ENCODE results near the gene TRPM2. TPM values are rescaled to one million over a fixed set of nuclear protein-coding genes. Genes with fewer than 3 reads are reported as not detected.
A peak's percentile ranks its signal among the peaks of the same experiment; 100 is the strongest.

Gene TRPM2
- total and polyA plus RNA-seq, 2 of the 13 experiments (the other 11 are each of a cell fraction or from before 2014, with no cell fraction given) = 0.07 to 0.20 TPM

DNA sequence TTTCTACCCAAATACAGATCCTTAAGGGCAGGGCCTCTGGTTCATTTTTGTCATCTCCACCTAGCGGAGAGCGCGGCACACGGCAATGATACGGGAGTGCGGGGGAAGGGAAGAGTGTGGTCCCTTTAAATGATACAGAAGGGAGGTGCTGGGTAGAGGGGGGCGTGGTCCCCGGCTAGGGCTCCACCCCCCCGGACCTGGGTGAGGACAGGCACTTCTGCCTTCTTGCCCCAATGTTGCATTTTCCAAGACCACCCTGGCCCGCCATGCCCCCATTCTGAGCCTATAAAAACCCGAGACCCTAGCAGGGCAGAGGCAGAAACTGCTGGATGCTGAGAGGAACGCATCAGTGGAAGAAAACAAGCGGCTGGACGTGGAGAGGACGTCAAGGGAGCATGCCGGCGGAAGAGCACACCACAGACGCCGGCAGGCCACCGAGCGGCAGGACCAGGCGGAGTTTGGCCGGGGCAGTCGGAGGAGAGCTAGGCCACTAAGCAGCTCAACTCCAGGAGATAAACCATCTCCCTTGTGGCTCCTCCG, 131.9 kb downstream of the TRPM2 start (continued):
- TF ChIP-seq TMF1 (CRISPR knock-in tag; IDR thresholded peaks at IDR 0.05; ENCODE audit: low read depth) = no peak
- no peak for TF ChIP-seq ZNF780A (CRISPR knock-in tag; IDR thresholded peaks at IDR 0.05)
- TF ChIP-seq GABPA (IDR thresholded peaks at IDR 0.05; ENCODE audit: low read depth, low read length) = no peak
- peak; percentile 42; the same call in 1 of the 2 replicates for TF ChIP-seq GABPA (CRISPR knock-in tag; IDR thresholded peaks at IDR 0.05; ENCODE audit: low read depth)
- TF ChIP-seq ZBTB38 (CRISPR knock-in tag; IDR thresholded peaks at IDR 0.05) = peak; percentile 99
- no peak for TF ChIP-seq TAF1 (CRISPR knock-in tag; IDR thresholded peaks at IDR 0.05)
- TF ChIP-seq JARID2 (CRISPR knock-in tag; IDR thresholded peaks at IDR 0.05; ENCODE audit: insufficient replicate concordance) = no peak
- TF ChIP-seq, protein P1, sequence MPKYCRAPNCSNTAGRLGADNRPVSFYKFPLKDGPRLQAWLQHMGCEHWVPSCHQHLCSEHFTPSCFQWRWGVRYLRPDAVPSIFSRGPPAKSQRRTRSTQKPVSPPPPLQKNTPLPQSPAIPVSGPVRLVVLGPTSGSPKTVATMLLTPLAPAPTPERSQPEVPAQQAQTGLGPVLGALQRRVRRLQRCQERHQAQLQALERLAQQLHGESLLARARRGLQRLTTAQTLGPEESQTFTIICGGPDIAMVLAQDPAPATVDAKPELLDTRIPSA (CRISPR knock-in tag; IDR thresholded peaks at IDR 0.05; ENCODE audit: borderline replicate concordance) = 0 out of 2 replicates have a peak, but pooled peaks have one; percentile 55
- TF ChIP-seq ZNF556 (CRISPR knock-in tag; IDR thresholded peaks at IDR 0.05; ENCODE audit: borderline replicate concordance) = no peak
- TF ChIP-seq, protein P2, sequence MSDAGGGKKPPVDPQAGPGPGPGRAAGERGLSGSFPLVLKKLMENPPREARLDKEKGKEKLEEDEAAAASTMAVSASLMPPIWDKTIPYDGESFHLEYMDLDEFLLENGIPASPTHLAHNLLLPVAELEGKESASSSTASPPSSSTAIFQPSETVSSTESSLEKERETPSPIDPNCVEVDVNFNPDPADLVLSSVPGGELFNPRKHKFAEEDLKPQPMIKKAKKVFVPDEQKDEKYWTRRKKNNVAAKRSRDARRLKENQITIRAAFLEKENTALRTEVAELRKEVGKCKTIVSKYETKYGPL (CRISPR knock-in tag; IDR thresholded peaks at IDR 0.05) = no peak
- no peak for TF ChIP-seq ZSCAN30 (CRISPR knock-in tag; IDR thresholded peaks at IDR 0.05)
- no peak for TF ChIP-seq KDM1A (CRISPR knock-in tag; IDR thresholded peaks at IDR 0.05)
- no peak for TF ChIP-seq NR2F1 (CRISPR knock-in tag; IDR thresholded peaks at IDR 0.05)
- 0 out of 2 replicates have a peak, but pooled peaks have one; percentile 43 for TF ChIP-seq SP4 (CRISPR knock-in tag; IDR thresholded peaks at IDR 0.05)
- no peak for TF ChIP-seq ZNF75D (CRISPR knock-in tag; IDR thresholded peaks at IDR 0.05; ENCODE audit: borderline replicate concordance)
- no peak for TF ChIP-seq ZFP36L1 (CRISPR knock-in tag; IDR thresholded peaks at IDR 0.05)
- no peak for TF ChIP-seq PHF5A (CRISPR knock-in tag; IDR thresholded peaks at IDR 0.05; ENCODE audit: low read depth, unreplicated experiment)
- no peak for TF ChIP-seq BORCS8-MEF2B (CRISPR knock-in tag; IDR thresholded peaks at IDR 0.05)
- TF ChIP-seq LRRFIP1 (CRISPR knock-in tag; conservative IDR thresholded peaks at IDR 0.05) = no peak
- no peak for TF ChIP-seq ZNF644 (CRISPR knock-in tag; IDR thresholded peaks at IDR 0.05; ENCODE audit: low read depth)
- TF ChIP-seq IRF1 (CRISPR knock-in tag; IDR thresholded peaks at IDR 0.05; ENCODE audit: low read depth) = no peak
- 0 out of 2 replicates have a peak, but pooled peaks have one; percentile 32 for TF ChIP-seq MXD4 (CRISPR knock-in tag; IDR thresholded peaks at IDR 0.05)
- TF ChIP-seq MAX (IDR thresholded peaks at IDR 0.05) = 0 out of 2 replicates have a peak, but pooled peaks have one; percentile 10
- no peak for TF ChIP-seq TAF15 (IDR thresholded peaks at IDR 0.05; ENCODE audit: low read depth, low read length, poor library complexity, severe bottlenecking)
- no peak for TF ChIP-seq ZNF549 (CRISPR knock-in tag; IDR thresholded peaks at IDR 0.05)
- TF ChIP-seq ONECUT2 (CRISPR knock-in tag; IDR thresholded peaks at IDR 0.05) = no peak
- no peak for TF ChIP-seq ZNF552 (CRISPR knock-in tag; IDR thresholded peaks at IDR 0.05; ENCODE audit: borderline replicate concordance)
- no peak for TF ChIP-seq IKZF1 (IDR thresholded peaks at IDR 0.05)
- TF ChIP-seq ZNF160 (CRISPR knock-in tag; IDR thresholded peaks at IDR 0.05) = no peak

All from HepG2 (cell line).